ENCODE data around the gene DICER1. TPM values are rescaled to one million over a fixed set of nuclear protein-coding genes. Genes with fewer than 3 reads are reported as not detected.

Gene DICER1
- polyA plus RNA-seq, 3 donors = 26.5 to 38.4 (median 34.7) TPM

DNA sequence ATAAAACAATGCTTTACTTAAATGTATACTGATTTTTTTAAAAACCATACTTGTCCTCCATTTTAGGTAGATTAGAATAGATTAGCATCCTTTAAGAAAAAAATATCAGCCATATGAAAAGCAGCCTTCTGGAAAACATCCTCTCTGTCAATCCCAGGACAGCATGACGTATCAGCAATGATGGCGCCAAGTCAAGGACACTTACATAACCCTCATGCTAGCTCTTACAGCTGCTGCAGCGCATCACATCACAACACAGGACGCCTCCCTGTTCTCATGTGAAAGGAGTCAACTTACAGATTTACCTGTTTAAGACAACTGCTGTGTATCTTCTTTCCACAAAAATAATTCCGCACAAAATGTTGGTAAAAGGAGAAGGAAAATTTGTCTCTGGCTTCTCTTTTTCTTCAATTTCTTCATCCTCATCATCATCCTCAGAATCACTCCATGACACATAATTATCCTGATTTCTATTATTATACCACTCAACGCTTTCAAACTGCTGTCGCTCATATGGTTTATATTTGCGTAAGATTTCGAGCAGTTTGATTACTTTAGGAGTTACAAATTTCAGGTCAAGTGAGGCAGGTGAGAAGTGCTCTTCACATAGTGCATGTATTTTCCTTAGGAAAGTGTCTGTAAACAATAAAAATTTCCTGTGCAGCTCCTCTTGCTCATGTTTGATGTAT lies 33.3 kb downstream of the DICER1 start:
- WGBS (ENCODE audit: insufficient coverage) = 100% methylated on average over 3 of the region's 9 CpGs
- H3K4me1 Mint-ChIP-seq = no peaks in the 10 kb centered on the region
- TF ChIP-seq, protein P1, sequence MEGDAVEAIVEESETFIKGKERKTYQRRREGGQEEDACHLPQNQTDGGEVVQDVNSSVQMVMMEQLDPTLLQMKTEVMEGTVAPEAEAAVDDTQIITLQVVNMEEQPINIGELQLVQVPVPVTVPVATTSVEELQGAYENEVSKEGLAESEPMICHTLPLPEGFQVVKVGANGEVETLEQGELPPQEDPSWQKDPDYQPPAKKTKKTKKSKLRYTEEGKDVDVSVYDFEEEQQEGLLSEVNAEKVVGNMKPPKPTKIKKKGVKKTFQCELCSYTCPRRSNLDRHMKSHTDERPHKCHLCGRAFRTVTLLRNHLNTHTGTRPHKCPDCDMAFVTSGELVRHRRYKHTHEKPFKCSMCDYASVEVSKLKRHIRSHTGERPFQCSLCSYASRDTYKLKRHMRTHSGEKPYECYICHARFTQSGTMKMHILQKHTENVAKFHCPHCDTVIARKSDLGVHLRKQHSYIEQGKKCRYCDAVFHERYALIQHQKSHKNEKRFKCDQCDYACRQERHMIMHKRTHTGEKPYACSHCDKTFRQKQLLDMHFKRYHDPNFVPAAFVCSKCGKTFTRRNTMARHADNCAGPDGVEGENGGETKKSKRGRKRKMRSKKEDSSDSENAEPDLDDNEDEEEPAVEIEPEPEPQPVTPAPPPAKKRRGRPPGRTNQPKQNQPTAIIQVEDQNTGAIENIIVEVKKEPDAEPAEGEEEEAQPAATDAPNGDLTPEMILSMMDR (IDR thresholded peaks at IDR 0.05) = no peak
- H2AFZ ChIP-seq (ENCODE audit: insufficient read depth, low read depth, low read length, poor library complexity, severe bottlenecking) = no peak overlapping the region
- intact Hi-C loops (cut with micrococcal nuclease) = no loop called here
- H3K9ac ChIP-seq (ENCODE audit: insufficient read depth, low read length, poor library complexity, severe bottlenecking) = no peak overlapping the region
- H3K27ac Mint-ChIP-seq = no peak overlapping the region
- DNase-seq = no peak
- H3K27ac ChIP-seq (ENCODE audit: low read depth in 1 of 2, low read length in 2 of 2) = no peak overlapping the region
- peaks cover 0 to 2% (median 0%) of the 10 kb centered on the region in 7 donors for H3K9me3 Mint-ChIP-seq
- H4K20me1 ChIP-seq (ENCODE audit: insufficient read depth, low read length) = peaks cover 71% of the 10 kb centered on the region
- H3K4me2 ChIP-seq (replicated peaks; ENCODE audit: extremely low read depth, low read length, poor library complexity, severe bottlenecking) = no peak overlapping the region
- no peaks in the 10 kb centered on the region for H3K27me3 ChIP-seq (ENCODE audit: control insufficient read depth in 2 of 2, insufficient read depth in 2 of 2, low read length in 2 of 2)
- no peaks in the 10 kb centered on the region for H3K4me1 ChIP-seq (ENCODE audit: control insufficient read depth in 1 of 2, insufficient read depth in 2 of 2, low read length in 2 of 2)
- no peaks in the 10 kb centered on the region for H3K9me3 ChIP-seq (replicated peaks in 1 of 2; ENCODE audit: control insufficient read depth in 1 of 2, insufficient read depth in 1 of 2, low read length in 2 of 2)
- H3K79me2 ChIP-seq (ENCODE audit: insufficient read depth, low read length) = peaks cover 29% of the 10 kb centered on the region
- peaks cover 71 to 77% of the 10 kb centered on the region in 2 donors for H3K36me3 Mint-ChIP-seq
- peaks cover 0 to 2% (median 0%) of the 10 kb centered on the region in 3 donors for H3K27me3 Mint-ChIP-seq (ENCODE audit: low read depth in 3 of 3)
- H3K4me3 Mint-ChIP-seq = no peak overlapping the region
- H3K4me3 ChIP-seq (replicated peaks in 1 of 3; ENCODE audit: low read depth in 2 of 3, low read length in 3 of 3) = no peak overlapping the region
- H3K36me3 ChIP-seq (replicated peaks in 1 of 2; ENCODE audit: control insufficient read depth in 1 of 2, insufficient read depth in 2 of 2, low read length in 2 of 2) = peaks cover 67 to 97% of the 10 kb centered on the region in 2 donors

DNA sequence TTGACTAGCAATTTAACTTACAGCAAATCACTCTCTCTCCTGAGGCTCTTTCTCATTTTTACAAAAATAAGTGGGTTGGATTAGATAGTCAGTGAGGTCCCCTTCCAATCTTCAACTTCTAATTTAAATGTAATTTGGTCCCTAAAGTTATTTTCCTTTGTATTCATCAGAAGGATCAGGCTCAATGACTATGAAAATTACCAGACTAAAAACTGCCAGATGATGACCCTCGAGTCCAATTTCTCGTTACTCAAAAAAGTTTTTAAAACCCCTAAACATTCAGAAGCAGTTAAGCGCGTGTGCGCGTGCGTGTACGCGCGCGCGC lies 34.7 kb downstream of the DICER1 start:
- Histone ChIP-seq H4K20me1 (ENCODE audit: insufficient read depth, low read length) (peaks cover 73% of the 10 kb centered on the region), H3K4me1 (ENCODE audit: control insufficient read depth in 1 of 2, insufficient read depth in 2 of 2, low read length in 2 of 2) (no peaks in the 10 kb centered on the region), H3K4me3 (replicated peaks in 1 of 3; ENCODE audit: low read depth in 2 of 3, low read length in 3 of 3) (no peak overlapping the region), H3K36me3 (replicated peaks in 1 of 2; ENCODE audit: control insufficient read depth in 1 of 2, insufficient read depth in 2 of 2, low read length in 2 of 2) (peaks cover 71 to 97% of the 10 kb centered on the region in 2 donors), H3K9me3 (replicated peaks in 1 of 2; ENCODE audit: control insufficient read depth in 1 of 2, insufficient read depth in 1 of 2, low read length in 2 of 2) (no peaks in the 10 kb centered on the region), H3K9ac (ENCODE audit: insufficient read depth, low read length, poor library complexity, severe bottlenecking) (no peak overlapping the region), H2AFZ (ENCODE audit: insufficient read depth, low read depth, low read length, poor library complexity, severe bottlenecking) (no peak overlapping the region), H3K27ac (ENCODE audit: low read depth in 1 of 2, low read length in 2 of 2) (no peak overlapping the region), H3K79me2 (ENCODE audit: insufficient read depth, low read length) (peaks cover 29% of the 10 kb centered on the region), H3K27me3 (ENCODE audit: control insufficient read depth in 2 of 2, insufficient read depth in 2 of 2, low read length in 2 of 2) (no peaks in the 10 kb centered on the region), H3K4me2 (replicated peaks; ENCODE audit: extremely low read depth, low read length, poor library complexity, severe bottlenecking) (no peak overlapping the region)
- Mint-ChIP-seq H3K27ac (no peak overlapping the region), H3K9me3 (peaks cover 0 to 2% (median 0%) of the 10 kb centered on the region in 7 donors), H3K36me3 (peaks cover 71 to 74% of the 10 kb centered on the region in 2 donors), H3K27me3 (ENCODE audit: low read depth in 3 of 3) (peaks cover 0 to 2% (median 0%) of the 10 kb centered on the region in 3 donors), H3K4me3 (no peak overlapping the region), H3K4me1 (no peaks in the 10 kb centered on the region)
- intact Hi-C loops (cut with micrococcal nuclease) = no loop called here
- 96% methylated on average over 8 of the region's 12 CpGs for WGBS (ENCODE audit: insufficient coverage)
- DNase-seq = no peak
- TF ChIP-seq, protein P1 (IDR thresholded peaks at IDR 0.05) = no peak

All from CD14-positive monocyte (primary cell).